HCT116 (cell line): Measurements from ENCODE around the gene MEIS2. TPM values are rescaled to one million over a fixed set of nuclear protein-coding genes. Genes with fewer than 3 reads are reported as not detected.

Experiments
- ATAC-seq: fragments of 200-7000 bp; cut with Tn5 transposase; 2 replicates; pipeline ENCODE4 v1.9.1; 2020; ENCODE audit warnings: mild to moderate bottlenecking, moderate library complexity
- BruUV-seq: library from RNA; stranded (reverse); fragments of 400-500 nt; replicated peaks from 2 replicates; lab custom pipeline; 2021; lab: Mats Ljungman, UMichigan
- CTCF ChIA-PET: fragments of 300-600 bp; sonication (Branson Sonifier 250); formaldehyde crosslinking; loops from one replicate; lab custom pipeline; 2021; ENCODE audit warnings: antibody characterized with exemption; lab: Charles Lee
- POLR2A ChIA-PET: fragments of 300-600, 350-600 bp; sonication (Branson Sonifier 250); formaldehyde crosslinking; loops from one replicate; lab custom pipeline; 2021; ENCODE audit warnings: antibody characterized with exemption; lab: Charles Lee
- RAD21 ChIA-PET, 2 experiments: fragments of 300-600 bp; sonication (Branson Sonifier 250); formaldehyde crosslinking; loops; one replicate each; lab custom pipeline; 2023; ENCODE audit warnings: low total read pairs in 2 of 2; ENCODE audit not compliant: uncharacterized antibody in 2 of 2, unreplicated experiment in 2 of 2, low non-redundant PET in 1 of 2; lab: Charles Lee
- DNase-seq: peaks from one replicate; pipeline ENCODE4 v3.0.0-alpha.2; 2010; ENCODE audit warnings: low read depth, low spot score
- H2AFZ ChIP-seq: fragments of 200-600 bp; shearing (Covaris generic), sonication (generic); 2 replicates; pipeline ENCODE4 v1.6.1; 2017; ENCODE audit warnings: low read depth, mixed run types, mixed read lengths, antibody characterized with exemption, low read length; ENCODE audit not compliant: poor library complexity, severe bottlenecking
- H3K27ac ChIP-seq: 2 replicates; pipeline ENCODE4 v1.5.1; 2012; ENCODE audit warnings: low read depth, low read length
- H3K27me3 ChIP-seq: fragments of 200-600 bp; sonication (generic); 2 replicates; pipeline ENCODE4 v1.6.1; 2016; ENCODE audit warnings: mixed run types, low read length, mixed read lengths; ENCODE audit not compliant: insufficient read depth
- H3K36me3 ChIP-seq, 2 experiments: fragments of 200-500 bp in 1 of 2; fragments of 200-600 bp in 1 of 2; sonication (Bioruptor generic) in 1 of 2; sonication (generic) in 1 of 2; 2 replicates each; pipeline versions ENCODE4 v1.5.1 to v1.6.1; 2014 to 2016; ENCODE audit warnings: low read length in 2 of 2, inconsistent platforms in 1 of 2, mixed read lengths in 1 of 2, mixed run types in 1 of 2; ENCODE audit not compliant: insufficient read depth in 2 of 2, control insufficient read depth in 1 of 2
- H3K4me1 ChIP-seq, 2 experiments: fragments of 200-600 bp in 1 of 2; sonication (generic) in 1 of 2; 2 replicates each; pipeline versions ENCODE4 v1.5.1 to v1.6.1; 2012 to 2017; ENCODE audit warnings: low read length in 2 of 2, inconsistent platforms in 1 of 2, mild to moderate bottlenecking in 1 of 2, mixed read lengths in 1 of 2, mixed run types in 1 of 2, moderate library complexity in 1 of 2; ENCODE audit not compliant: insufficient read depth in 2 of 2, control insufficient read depth in 1 of 2
- H3K4me2 ChIP-seq: fragments of 200-600 bp; sonication (generic); 2 replicates; pipeline ENCODE4 v1.6.1; 2017; ENCODE audit warnings: mixed run types, low read length, mixed read lengths
- H3K4me3 ChIP-seq, 2 experiments: fragments of 200-600 bp in 1 of 2; sonication (generic) in 1 of 2; replicated peaks in 1 of 2; 2 replicates each; pipeline ENCODE4 v1.5.1; 2011 to 2016; ENCODE audit warnings: low read length in 2 of 2, control low read depth in 1 of 2, low read depth in 1 of 2, mild to moderate bottlenecking in 1 of 2, mixed read lengths in 1 of 2, mixed run types in 1 of 2
- H3K79me2 ChIP-seq: fragments of 200-600 bp; sonication (generic); 2 replicates; pipeline ENCODE4 v1.6.1; 2017; ENCODE audit warnings: mild to moderate bottlenecking, mixed run types, low read length, moderate library complexity, mixed read lengths; ENCODE audit not compliant: insufficient read depth
- H3K9ac ChIP-seq: fragments of 200-600 bp; sonication (generic); 2 replicates; pipeline ENCODE4 v1.6.1; 2016; ENCODE audit warnings: low read length, mixed read lengths
- H3K9me2 ChIP-seq: fragments of 200-600 bp; sonication (generic), shearing (Covaris generic); 2 replicates; pipeline ENCODE4 v1.6.1; 2017; ENCODE audit warnings: mixed run types, mild to moderate bottlenecking, moderate library complexity; ENCODE audit not compliant: insufficient read depth
- H3K9me3 ChIP-seq, 2 experiments: fragments of 200-500 bp in 1 of 2; fragments of 200-600 bp in 1 of 2; sonication (Bioruptor generic) in 1 of 2; sonication (generic) in 1 of 2; 2 replicates each; pipeline ENCODE4 v1.6.1; 2014 to 2017; ENCODE audit warnings: low read length in 2 of 2, mixed read lengths in 2 of 2, inconsistent platforms in 1 of 2, low read depth in 1 of 2, mild to moderate bottlenecking in 1 of 2, mixed run types in 1 of 2, moderate library complexity in 1 of 2; ENCODE audit not compliant: control insufficient read depth in 1 of 2, insufficient read depth in 1 of 2
- H4K20me1 ChIP-seq: fragments of 200-600 bp; sonication (generic), shearing (Covaris generic); 2 replicates; pipeline ENCODE4 v1.6.1; 2017; ENCODE audit warnings: mixed run types, mild to moderate bottlenecking, moderate library complexity; ENCODE audit not compliant: insufficient read depth
- ATF3 ChIP-seq: IDR thresholded peaks from 2 replicates; pipeline ENCODE4 v1.6.1; 2012
- CEBPB ChIP-seq: IDR thresholded peaks from 2 replicates; pipeline ENCODE4 v1.6.1; 2012; ENCODE audit warnings: low read depth
- CTCF ChIP-seq, 3 experiments: fragments of 200-600 bp in 1 of 3; sonication (generic) in 1 of 3; IDR thresholded peaks in 2 of 3; conservative IDR thresholded peaks in 1 of 3; 2 replicates each; pipeline ENCODE4 v1.5.1; 2012 to 2017; ENCODE audit warnings: low read depth in 2 of 3, low read length in 2 of 3, antibody characterized with exemption in 1 of 3, borderline replicate concordance in 1 of 3, control low read depth in 1 of 3, mild to moderate bottlenecking in 1 of 3, mixed read lengths in 1 of 3, mixed run types in 1 of 3, moderate library complexity in 1 of 3; ENCODE audit not compliant: insufficient read depth in 1 of 3
- EGR1 ChIP-seq: IDR thresholded peaks from 2 replicates; pipeline ENCODE4 v1.6.1; 2012; ENCODE audit warnings: low read depth
- ELF1 ChIP-seq: IDR thresholded peaks from 2 replicates; pipeline ENCODE4 v1.6.1; 2012; ENCODE audit warnings: low read depth, borderline replicate concordance
- EZH2 ChIP-seq: fragments of 200-600 bp; sonication (generic); IDR thresholded peaks from 2 replicates; pipeline ENCODE4 v1.6.1; 2017; ENCODE audit warnings: antibody characterized with exemption, mixed run types
- EZH2phosphoT487 ChIP-seq: fragments of 200-600 bp; IDR thresholded peaks from 2 replicates; pipeline ENCODE4 v1.6.1; 2018; ENCODE audit warnings: antibody characterized with exemption, borderline replicate concordance
- FOSL1 ChIP-seq: IDR thresholded peaks from 2 replicates; pipeline ENCODE4 v1.6.1; 2012; ENCODE audit warnings: low read depth
- JUND ChIP-seq: IDR thresholded peaks from 2 replicates; pipeline ENCODE4 v1.6.1; 2012
- MAX ChIP-seq: IDR thresholded peaks from 2 replicates; pipeline ENCODE4 v1.6.1; 2012
- POLR2A ChIP-seq: IDR thresholded peaks from 2 replicates; pipeline ENCODE4 v1.7.0; 2011; ENCODE audit warnings: borderline replicate concordance; ENCODE audit not compliant: insufficient read depth, insufficient read length; ENCODE audit errors: extremely low read depth
- RAD21 ChIP-seq: IDR thresholded peaks from 2 replicates; pipeline ENCODE4 v1.6.1; 2012; ENCODE audit warnings: low read depth, mild to moderate bottlenecking
- REST ChIP-seq: IDR thresholded peaks from 2 replicates; pipeline ENCODE4 v1.6.1; 2012; ENCODE audit warnings: low read depth
- SIN3A ChIP-seq: IDR thresholded peaks from 2 replicates; pipeline ENCODE4 v1.6.1; 2012; ENCODE audit warnings: low read depth
- SP1 ChIP-seq: IDR thresholded peaks from 2 replicates; pipeline ENCODE4 v1.6.1; 2012; ENCODE audit warnings: low read depth
- TCF7L2 ChIP-seq: IDR thresholded peaks from 2 replicates; pipeline ENCODE4 v1.7.0; 2011; ENCODE audit warnings: borderline replicate concordance, inconsistent platforms; ENCODE audit not compliant: insufficient read depth, insufficient read length; ENCODE audit errors: extremely low read depth
- YY1 ChIP-seq: IDR thresholded peaks from 2 replicates; pipeline ENCODE4 v1.6.1; 2011; ENCODE audit warnings: low read length, low read depth, moderate library complexity, mild to moderate bottlenecking; ENCODE audit not compliant: insufficient replicate concordance; ENCODE audit errors: extremely low read depth
- ZFX ChIP-seq: fragments of 450-650 bp; IDR thresholded peaks from 2 replicates; pipeline ENCODE4 v1.6.1; 2017
- ZNF274 ChIP-seq: fragments of 200-500 bp; sonication (Bioruptor generic); IDR thresholded peaks from 2 replicates; pipeline ENCODE4 v1.6.1; 2014; ENCODE audit warnings: mild to moderate bottlenecking, low read depth, low read length, inconsistent platforms
- intact Hi-C: fragments of 100-400 bp; cut with micrococcal nuclease; formaldehyde crosslinking; loops from 2 replicates; pipeline ENCODE4 v1.10.0; 2022
- total RNA-seq: library from RNA; stranded (reverse); gene quantifications from one replicate; pipeline ENCODE4 v1.2.1, GENCODE V29; 2021; ENCODE audit not compliant: unreplicated experiment

The MEIS2 gene
- total RNA-seq, 1 experiment from 2014 or later: 11.5 TPM

GRCh38 chr15:36912311-36912712 is 188.0 kb downstream of the MEIS2 start:
- H3K79me2 ChIP-seq: no peaks in the 10 kb centered on the region
- BruUV-seq: no TSS peak
- H3K9me3 ChIP-seq: no peaks in the 10 kb centered on the region
- POLR2A ChIA-PET: no interaction called here
- no peaks in the 10 kb centered on the region; a peak in 1 of 4 replicates for H3K4me1 ChIP-seq
- H3K36me3 ChIP-seq: no peaks in the 10 kb centered on the region
- no peaks in the 10 kb centered on the region for H3K27me3 ChIP-seq
- H3K4me2 ChIP-seq: no peak overlapping the region
- no peak overlapping the region for H3K4me3 ChIP-seq
- H3K27ac ChIP-seq: no peak overlapping the region
- intact Hi-C loops: no loop called here
- H4K20me1 ChIP-seq: no peaks in the 10 kb centered on the region
- ATAC-seq (no peak), DNase-seq (no peak)
- no peak overlapping the region for H2AFZ ChIP-seq
- RAD21 ChIA-PET: no interaction called here
- TF ChIP-seq EGR1: no peak
- TF ChIP-seq MAX: no peak
- TF ChIP-seq CEBPB: no peak
- TF ChIP-seq POLR2A: no peak
- TF ChIP-seq FOSL1: no peak
- no peak for TF ChIP-seq ELF1
- no peak for TF ChIP-seq ZFX
- no peak for TF ChIP-seq ATF3
- no peak for TF ChIP-seq EZH2phosphoT487
- TF ChIP-seq SIN3A: no peak
- TF ChIP-seq TCF7L2: no peak
- TF ChIP-seq REST: no peak
- TF ChIP-seq SP1: no peak
- TF ChIP-seq ZNF274: no peak
- TF ChIP-seq CTCF (IDR thresholded peaks at IDR 0.05 in 2 of 3, conservative IDR thresholded peaks at IDR 0.05 in 1 of 3; ENCODE audit: borderline replicate concordance in 1 of 3, insufficient read depth in 1 of 3, low read depth in 2 of 3, low read length in 2 of 3): no peak
- TF ChIP-seq YY1: no peak
- no peak for TF ChIP-seq JUND
- TF ChIP-seq EZH2: no peak
- TF ChIP-seq RAD21: no peak
- H3K9ac ChIP-seq: no peak overlapping the region
- no peaks in the 10 kb centered on the region for H3K9me2 ChIP-seq
- CTCF ChIA-PET: no interaction called here
